ENCODE results near the gene HTRA1. TPM values are rescaled to one million over a fixed set of nuclear protein-coding genes. Genes with fewer than 3 reads are reported as not detected.

Gene HTRA1
- total and polyA plus RNA-seq, 2 of the 4 experiments (the other 2 are of a cell fraction): 28.5 to 108 TPM

- 0 out of 2 replicates have a peak overlapping the region, but pooled peaks have one; percentile 15 for H2BK20ac ChIP-seq (ENCODE audit: low read depth, low read length)
- H3K4me3 ChIP-seq (ENCODE audit: insufficient read depth, low read depth, low read length): peak overlapping the region; percentile 52
- ATAC-seq (ENCODE audit: low read depth) (no peak; the same call in 1 of the 2 replicates), DNase-seq (no peak)
- no peak overlapping the region; the same call in 1 of the 2 replicates for H4K91ac ChIP-seq (ENCODE audit: insufficient read depth, low read depth, low read length)
- no peak overlapping the region; the same call in 1 of the 2 replicates for H3K56ac ChIP-seq (ENCODE audit: extremely low read depth, insufficient read depth, low read length)
- peak overlapping the region; percentile 89 for H2AFZ ChIP-seq (replicated peaks; ENCODE audit: low read length, poor library complexity)
- ChIA-PET CTCF (no interaction called here), POLR2A (ENCODE audit: unreplicated experiment) (interaction anchor here (0.7 kb wide), 1 partner anchor 32 kb away, joined by 8 read pairs; no protein-coding TSS in a partner anchor)
- H4K8ac ChIP-seq (ENCODE audit: low read depth in 2 of 2, low read length in 2 of 2): peak overlapping the region in 1 of 2 experiments; percentile 63; a peak in 2 of 4 replicates
- no peak overlapping the region; the same call in 2 of the 3 replicates for H2BK15ac ChIP-seq (ENCODE audit: low read depth, low read length)
- peaks cover 7% of the 10 kb centered on the region; the same call in 1 of the 2 replicates for H4K20me1 ChIP-seq (ENCODE audit: insufficient read depth, low read length)
- peak overlapping the region; percentile 32 for H3K27ac ChIP-seq (ENCODE audit: insufficient read depth, low read length)
- peaks cover 2 to 16% of the 10 kb centered on the region in 2 experiments; a peak in 3 of 4 replicates for H3K79me1 ChIP-seq (ENCODE audit: low read depth in 1 of 2, low read length in 2 of 2)
- H3K9me1 ChIP-seq (ENCODE audit: insufficient read depth, low read length): 0 out of 2 replicates have a peak, but pooled peaks cover 6% of the 10 kb centered on the region
- intact Hi-C loops (cut with micrococcal nuclease): loop anchor here (1.0 to 5.0 kb wide), 2 partner anchors 8 to 86 kb away; no protein-coding TSS in a partner anchor
- H3K36me3 ChIP-seq (ENCODE audit: control insufficient read depth, insufficient read depth, low read length): no peaks in the 10 kb centered on the region; the same call in 1 of the 2 replicates
- H3K18ac ChIP-seq (ENCODE audit: low read depth, low read length): no peak overlapping the region; the same call in 1 of the 2 replicates
- dilution Hi-C loops (cut with HindIII; ENCODE audit: low sequenced_read_pairs, unreplicated experiment): no loop called here
- 2% methylated on average over 31 of the region's 40 CpGs; no CpG with 5 or more reads in 1 of the 2 experiments for WGBS, 2 experiments (ENCODE audit: extremely low coverage in 2 of 2, insufficient read length in 1 of 2)
- H4K5ac ChIP-seq (ENCODE audit: low read depth, low read length): peak overlapping the region; percentile 62; the same call in 1 of the 2 replicates
- no peak overlapping the region for H3K14ac ChIP-seq (replicated peaks; ENCODE audit: low read depth, low read length)
- H3K4me1 ChIP-seq (ENCODE audit: control insufficient read depth, insufficient read depth, low read length): peaks cover 12% of the 10 kb centered on the region
- H3K4ac ChIP-seq (ENCODE audit: low read depth, low read length): no peak overlapping the region
- peak overlapping the region; percentile 65 for H3K9ac ChIP-seq (ENCODE audit: low read depth, low read length)
- H3K9me3 ChIP-seq (ENCODE audit: control insufficient read depth, insufficient read depth, low read length): no peaks in the 10 kb centered on the region
- peak overlapping the region; percentile 28 for H2BK5ac ChIP-seq (ENCODE audit: low read depth, low read length, poor library complexity, severe bottlenecking)
- no peak overlapping the region for H2AK9ac ChIP-seq (replicated peaks; ENCODE audit: low read depth, low read length, poor library complexity)
- H2BK120ac ChIP-seq (ENCODE audit: low read depth, low read length): no peak overlapping the region
- H3K23ac ChIP-seq (ENCODE audit: low read depth, low read length): no peak overlapping the region
- no peak overlapping the region; the same call in 1 of the 2 replicates for H2AK5ac ChIP-seq (ENCODE audit: low read depth, low read length)
- H3K4me2 ChIP-seq (ENCODE audit: low read depth, low read length): peak overlapping the region; percentile 78
- H3K27me3 ChIP-seq (ENCODE audit: control insufficient read depth, insufficient read depth, low read length): peaks cover 2% of the 10 kb centered on the region
- no TSS peak for BruUV-seq (replicated peaks)
- in situ Hi-C loops (cut with MboI; ENCODE audit: low sequenced_read_pairs): loop anchor here (10.0 kb wide), 1 partner anchor 336 kb away; no protein-coding TSS in a partner anchor
- TF ChIP-seq MXI1 (IDR thresholded peaks at IDR 0.05; ENCODE audit: borderline replicate concordance, low read depth, low read length): no peak
- no peak for TF ChIP-seq CTCF (conservative IDR thresholded peaks at IDR 0.05; ENCODE audit: low read depth, low read length)
- no peak for TF ChIP-seq ELK1 (IDR thresholded peaks at IDR 0.05; ENCODE audit: borderline replicate concordance, low read depth, low read length)
- no peak for TF ChIP-seq RAD21 (IDR thresholded peaks at IDR 0.05; ENCODE audit: low read length)
- no peak for TF ChIP-seq MAFK (IDR thresholded peaks at IDR 0.05; ENCODE audit: low read depth, low read length)
- TF ChIP-seq RFX5 (IDR thresholded peaks at IDR 0.05; ENCODE audit: low read depth, low read length): no peak
- no peak for TF ChIP-seq NFE2L2 (IDR thresholded peaks at IDR 0.05; ENCODE audit: low read depth, low read length)
- TF ChIP-seq FOS (IDR thresholded peaks at IDR 0.05; ENCODE audit: low read depth, low read length): no peak
- no peak for TF ChIP-seq RCOR1 (IDR thresholded peaks at IDR 0.05; ENCODE audit: insufficient replicate concordance, low read length)
- TF ChIP-seq CEBPB (IDR thresholded peaks at IDR 0.05; ENCODE audit: low read depth, low read length): no peak
- no peak for TF ChIP-seq CHD1 (IDR thresholded peaks at IDR 0.05; ENCODE audit: low read depth, low read length)
- TF ChIP-seq BHLHE40 (IDR thresholded peaks at IDR 0.05; ENCODE audit: low read depth, low read length): no peak
- TF ChIP-seq POLR2A (IDR thresholded peaks at IDR 0.05; ENCODE audit: low read depth, low read length): no peak
- TF ChIP-seq SMC3 (IDR thresholded peaks at IDR 0.05; ENCODE audit: low read depth, low read length): no peak
- no peak for TF ChIP-seq USF2 (IDR thresholded peaks at IDR 0.05; ENCODE audit: low read depth, low read length)
These were observed 461 bp upstream of the HTRA1 start for GRCh38 chr10:122460891-122461293.

All from IMR-90 (cell line).